K562 (cell line): Measurements from ENCODE around the gene IP6K3. TPM values are rescaled to one million over a fixed set of nuclear protein-coding genes. Genes with fewer than 3 reads are reported as not detected.

Experiments
- ATAC-seq: fragments of 200-7000 bp; cut with Tn5 transposase; 3 replicates; pipeline ENCODE4 v1.9.1; 2020; ENCODE audit warnings: moderate library complexity
- BruUV-seq: library from RNA; stranded (reverse); fragments of 400-500 nt; replicated peaks from 2 replicates; lab custom pipeline; 2021; lab: Mats Ljungman, UMichigan
- CTCF ChIA-PET: fragments of 300-600 bp; formaldehyde crosslinking; extraction: SDS; loops from one replicate; lab custom pipeline; 2021; ENCODE audit warnings: low intra/inter-chr PET ratio; lab: Yijun Ruan, JAX
- POLR2A ChIA-PET: fragments of 300-600, 350-650 bp; sonication (Branson Sonifier 250); formaldehyde crosslinking; extraction: SDS; loops from one replicate; lab custom pipeline; 2021; ENCODE audit warnings: antibody characterized with exemption, inconsistent platforms; lab: Yijun Ruan, JAX
- DNase-seq, 4 experiments: peaks; one replicate each; pipeline versions ENCODE4 v3.0.0 to v3.0.0-alpha.2; 2011 to 2018; ENCODE audit warnings: low spot score in 3 of 4, mixed read lengths in 3 of 4; ENCODE audit errors: extremely low read depth in 1 of 4
- FAIRE-seq: peaks from 2 replicates; lab custom pipeline; 2011; peaks lifted over from hg19 to GRCh38; lab: Jason Lieb, UNC
- H2AFZ ChIP-seq: 2 replicates; pipeline ENCODE4 v1.6.0; 2011; ENCODE audit warnings: low read depth, low read length, control low read depth, inconsistent platforms
- H3K27ac ChIP-seq: fragments of 200-600 bp; 3 replicates; pipeline ENCODE4 v1.8.0; 2011; ENCODE audit warnings: low read depth, mild to moderate bottlenecking, control low read depth, inconsistent platforms, low read length, moderate library complexity, mixed read lengths; ENCODE audit errors: extremely low read depth
- H3K27me3 ChIP-seq, 2 experiments: fragments of 300-600 bp in 1 of 2; 2 replicates in 1 of 2; 3 replicates in 1 of 2; pipeline versions ENCODE4 v1.6.0 to v1.8.0; 2011; ENCODE audit warnings: inconsistent platforms in 2 of 2, low read length in 2 of 2, mild to moderate bottlenecking in 1 of 2, mixed read lengths in 1 of 2, moderate library complexity in 1 of 2; ENCODE audit not compliant: control insufficient read depth in 2 of 2, insufficient read depth in 2 of 2
- H3K36me3 ChIP-seq: fragments of 300-600 bp; 3 replicates; pipeline ENCODE4 v1.8.0; 2011; ENCODE audit warnings: mild to moderate bottlenecking, low read length, inconsistent platforms; ENCODE audit not compliant: control insufficient read depth, insufficient read depth
- H3K4me1 ChIP-seq, 2 experiments: fragments of 200-600 bp in 1 of 2; replicated peaks in 1 of 2; 2 replicates in 1 of 2; 3 replicates in 1 of 2; pipeline versions ENCODE4 v1.5.1 to v1.8.0; 2011; ENCODE audit warnings: inconsistent platforms in 2 of 2, low read length in 2 of 2, mild to moderate bottlenecking in 1 of 2, mixed read lengths in 1 of 2, moderate library complexity in 1 of 2; ENCODE audit not compliant: control insufficient read depth in 2 of 2, insufficient read depth in 2 of 2
- H3K4me2 ChIP-seq: 2 replicates; pipeline ENCODE4 v1.6.1; 2011; ENCODE audit warnings: low read length, control low read depth, inconsistent platforms, mixed read lengths; ENCODE audit not compliant: insufficient read depth
- H3K4me3 ChIP-seq: fragments of 200-600 bp; sonication (generic), shearing (Covaris generic); 2 replicates; pipeline ENCODE4 v1.5.1; 2016; ENCODE audit warnings: control low read depth, inconsistent platforms
- H3K79me2 ChIP-seq: fragments of 200-600 bp; 3 replicates; pipeline ENCODE4 v1.8.0; 2011; ENCODE audit warnings: low read length, inconsistent platforms; ENCODE audit not compliant: control insufficient read depth, insufficient read depth
- H3K9ac ChIP-seq, 2 experiments: 2 replicates each; pipeline versions ENCODE4 v1.6.0 to v1.6.1; 2011; ENCODE audit warnings: low read depth in 2 of 2, low read length in 2 of 2, control low read depth in 1 of 2, inconsistent platforms in 1 of 2, mild to moderate bottlenecking in 1 of 2, mixed read lengths in 1 of 2; ENCODE audit not compliant: insufficient read depth in 1 of 2
- H3K9me1 ChIP-seq: one replicate; pipeline ENCODE4 v1.6.0; 2011; ENCODE audit warnings: inconsistent platforms, mild to moderate bottlenecking, low read length, moderate library complexity; ENCODE audit not compliant: control insufficient read depth, insufficient read depth
- H3K9me3 ChIP-seq: replicated peaks from 2 replicates; pipeline ENCODE4 v1.5.1; 2011; ENCODE audit warnings: low read depth, low read length, inconsistent platforms; ENCODE audit not compliant: control insufficient read depth, insufficient read depth
- H4K20me1 ChIP-seq: replicated peaks from 2 replicates; pipeline ENCODE4 v1.6.1; 2011; ENCODE audit warnings: low read length, inconsistent platforms, mixed read lengths; ENCODE audit not compliant: control insufficient read depth, insufficient read depth
- ARID2 ChIP-seq: fragments of 450-650 bp; IDR thresholded peaks from 2 replicates; pipeline ENCODE4 v1.6.1; 2017; ENCODE audit warnings: antibody characterized with exemption, mild to moderate bottlenecking
- ETV6 ChIP-seq, 3 experiments: fragments of 150-350 bp in 1 of 3; sonication (generic) in 1 of 3; formaldehyde crosslinking in 1 of 3; IDR thresholded peaks; 2 replicates each; pipeline versions ENCODE4 v1.6.1 to v1.8.0; 2014 to 2022; ENCODE audit warnings: borderline replicate concordance in 2 of 3, low read depth in 2 of 3, antibody characterized with exemption in 1 of 3, low read length in 1 of 3, mild to moderate bottlenecking in 1 of 3, missing genetic modification reagents in 1 of 3
- HMG20A ChIP-seq: fragments of 450-650 bp; formaldehyde crosslinking; conservative IDR thresholded peaks from 2 replicates; pipeline ENCODE4 v1.4.0; 2020; ENCODE audit warnings: mild to moderate bottlenecking, mixed read lengths
- KLF13 ChIP-seq: fragments of 450-650 bp; IDR thresholded peaks from 2 replicates; pipeline ENCODE4 v1.6.1; 2016; ENCODE audit warnings: missing genetic modification characterization, low read depth, mild to moderate bottlenecking, missing compliant biosample characterization, moderate library complexity, borderline replicate concordance
- MTA3 ChIP-seq: fragments of 450-650 bp; formaldehyde crosslinking; IDR thresholded peaks from 2 replicates; pipeline ENCODE4 v1.6.1; 2017; ENCODE audit warnings: mild to moderate bottlenecking, borderline replicate concordance
- STAT5A ChIP-seq: IDR thresholded peaks from 2 replicates; pipeline ENCODE4 v1.6.1; 2012; ENCODE audit warnings: low read length, inconsistent platforms, borderline replicate concordance
- ZNF583 ChIP-seq: fragments of 250-450 bp; sonication (Bioruptor Pico); IDR thresholded peaks from 2 replicates; pipeline ENCODE4 v1.4.0; 2020
- WGBS: fragments of 100-300 bp; shearing (Covaris generic); methylation state at CpG from one replicate; pipeline ENCODE4 v1.1.6; 2016; ENCODE audit warnings: low coverage, mixed read lengths; ENCODE audit not compliant: insufficient coverage; ENCODE audit errors: missing lambda C conversion rate; 5-methylcytosine and 5-hydroxymethylcytosine counted together
- in situ Hi-C: fragments of 300-500 bp; cut with MboI; formaldehyde crosslinking; loops from 4 replicates; pipeline ENCODE4 v1.15.0; 2018; ENCODE audit warnings: inconsistent platforms, mixed read lengths
- intact Hi-C: fragments of 100-400 bp; cut with micrococcal nuclease; formaldehyde crosslinking; loops from 2 replicates; pipeline ENCODE4 v1.14.2; 2022
- polyA plus RNA-seq, 8 experiments: library from polyadenylated mRNA; depleted of rRNA in 4 of 8; stranded (reverse) in 5 of 8; unstranded in 3 of 8; fragments of >200 nt; fragmentation: Nextera tagmentation in 2 of 8; fragmentation: Illumina TruSeq in 1 of 8; extraction: Ambion mirVana in 2 of 8; extraction: Trizol in 1 of 8; gene quantifications; 2 replicates each; pipeline versions ENCODE4 v1.2.1 to v1.2.3, GENCODE V29; 2011 to 2014; ENCODE audit warnings: inconsistent platforms in 1 of 8, missing spikeins in 1 of 8
- total RNA-seq, 7 experiments: library from RNA; depleted of rRNA in 6 of 7; stranded (reverse); fragments of >200 nt in 6 of 7; fragmentation: Illumina TruSeq in 2 of 7; extraction: Trizol in 2 of 7; gene quantifications; 2 replicates each; pipeline versions ENCODE4 v1.2.1 to v1.2.3, GENCODE V29; 2011 to 2021; ENCODE audit warnings: low replicate concordance in 1 of 7
- TF ChIP-seq, protein P1 (sequence below): fragments of 450-650 bp; IDR thresholded peaks from 2 replicates; pipeline ENCODE4 v1.6.1; 2018; ENCODE audit warnings: mild to moderate bottlenecking, low read depth; ENCODE audit not compliant: partially characterized antibody

The IP6K3 gene
- total and polyA plus RNA-seq, 9 of the 15 experiments (the other 6 are each of a cell fraction or from before 2014, with no cell fraction given): not detected

DNA sequence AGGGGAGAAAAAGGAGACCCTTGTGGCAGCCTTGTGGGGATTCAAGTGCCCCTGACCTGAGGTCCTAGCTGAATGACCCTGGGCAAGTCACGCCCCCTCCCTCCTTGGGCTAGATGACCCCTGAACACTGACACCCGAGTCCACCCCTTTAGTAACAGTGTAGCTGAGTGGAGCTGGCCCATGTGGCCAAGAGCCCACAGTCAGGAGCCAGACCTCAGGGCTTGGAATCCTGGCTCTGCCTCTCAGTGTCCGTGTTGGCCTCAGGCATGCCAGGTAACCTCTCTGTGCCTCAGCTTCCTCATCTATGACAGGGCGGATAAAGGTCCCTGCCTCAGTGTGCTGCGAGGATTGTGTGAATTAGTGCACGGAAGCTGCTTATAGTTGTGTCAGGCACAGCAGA lies 14.3 kb downstream of the IP6K3 start:
- POLR2A ChIA-PET: interaction anchor here (0.9 kb wide), 1 partner anchor 482 kb away, joined by 3 read pairs; no protein-coding TSS in a partner anchor
- peak; percentile 6 for FAIRE-seq
- 20% methylated on average over 6 of the region's 6 CpGs for WGBS
- Histone ChIP-seq H3K4me1 (peaks cover 10 to 15% of the 10 kb centered on the region in 2 experiments; a peak in 4 of 5 replicates), H3K9me3 (no peaks in the 10 kb centered on the region), H3K4me3 (no peak overlapping the region), H3K4me2 (peak overlapping the region; percentile 22), H3K9me1 (no peaks in the 10 kb centered on the region), H3K79me2 (no peaks in the 10 kb centered on the region), H3K9ac (peak overlapping the region in 1 of 2 experiments; percentile 40; a peak in 1 of 4 replicates), H2AFZ (peak overlapping the region; percentile 66), H4K20me1 (peaks cover 15% of the 10 kb centered on the region), H3K36me3 (no peaks in the 10 kb centered on the region), H3K27me3 (peaks cover 42 to 70% of the 10 kb centered on the region in 2 experiments), H3K27ac (no peak overlapping the region)
- DNase-seq: no peak
- no TSS peak for BruUV-seq
- in situ Hi-C loops (no loop called here), intact Hi-C loops (no loop called here)
- TF ChIP-seq ETV6 (IDR thresholded peaks at IDR 0.05; ENCODE audit: borderline replicate concordance in 1 of 2, low read depth in 2 of 2, low read length in 1 of 2): no peak
- no peak for TF ChIP-seq ETV6 (CRISPR knock-in tag; IDR thresholded peaks at IDR 0.05; ENCODE audit: borderline replicate concordance)
- TF ChIP-seq HMG20A (CRISPR knock-in tag): no peak
- TF ChIP-seq, protein P1, sequence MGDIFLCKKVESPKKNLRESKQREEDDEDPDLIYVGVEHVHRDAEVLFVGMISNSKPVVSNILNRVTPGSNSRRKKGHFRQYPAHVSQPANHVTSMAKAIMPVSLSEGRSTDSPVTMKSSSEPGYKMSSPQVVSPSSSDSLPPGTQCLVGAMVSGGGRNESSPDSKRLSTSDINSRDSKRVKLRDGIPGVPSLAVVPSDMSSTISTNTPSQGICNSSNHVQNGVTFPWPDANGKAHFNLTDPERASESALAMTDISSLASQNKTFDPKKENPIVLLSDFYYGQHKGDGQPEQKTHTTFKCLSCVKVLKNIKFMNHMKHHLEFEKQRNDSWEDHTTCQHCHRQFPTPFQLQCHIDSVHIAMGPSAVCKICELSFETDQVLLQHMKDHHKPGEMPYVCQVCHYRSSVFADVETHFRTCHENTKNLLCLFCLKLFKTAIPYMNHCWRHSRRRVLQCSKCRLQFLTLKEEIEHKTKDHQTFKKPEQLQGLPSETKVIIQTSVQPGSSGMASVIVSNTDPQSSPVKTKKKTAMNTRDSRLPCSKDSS: no peak
- TF ChIP-seq KLF13 (tag): 0 out of 2 replicates have a peak, but pooled peaks have one; percentile 30
- TF ChIP-seq STAT5A: no peak
- no peak for TF ChIP-seq MTA3
- TF ChIP-seq ARID2: no peak
- TF ChIP-seq ZNF583 (CRISPR knock-in tag): no peak
- CTCF ChIA-PET: no interaction called here
- ATAC-seq: no peak
